SW480 (cell line): ENCODE measurements around the gene GTF2I.
"Not testable (repeated sequence)": the region's sequence is repeated elsewhere in the genome, so short reads cannot be mapped to it uniquely, and the experiment has no call there.

Experiments used
- DNase-seq: peaks from one replicate; pipeline ENCODE4 v3.0.0-alpha.2; 2016; ENCODE audit warnings: low spot score

GTF2I gene

GRCh38 chr7:74717889-74718288 lies 60.4 kb downstream of the GTF2I start:
- no peak for DNase-seq

- no peak for DNase-seq
Measured at GRCh38 chr7:74718336-74718735, 60.8 kb downstream of the GTF2I start.

- no peak for DNase-seq
Measured at GRCh38 chr7:74722153-74722552, 64.6 kb downstream of the GTF2I start.

GRCh38 chr7:74725840-74726239 lies 68.3 kb downstream of the GTF2I start:
- DNase-seq = no peak

- no peak for DNase-seq
Measured at GRCh38 chr7:74726309-74727101, 69.0 kb downstream of the GTF2I start.

GRCh38 chr7:74728686-74729085 lies 71.2 kb downstream of the GTF2I start:
- DNase-seq = not testable (repeated sequence)

- not testable (repeated sequence) for DNase-seq
Measured at GRCh38 chr7:74730186-74730585, 72.7 kb downstream of the GTF2I start.

GRCh38 chr7:74739974-74740703 lies 82.6 kb downstream of the GTF2I start:
- DNase-seq = not testable (repeated sequence)

GRCh38 chr7:74743936-74744557 lies 86.5 kb downstream of the GTF2I start:
- DNase-seq = not testable (repeated sequence)

- not testable (repeated sequence) for DNase-seq
Measured at GRCh38 chr7:74753921-74754482, 96.5 kb downstream of the GTF2I start.

GRCh38 chr7:74756673-74757072 lies 99.2 kb downstream of the GTF2I start:
- DNase-seq = not testable (repeated sequence)

- DNase-seq = not testable (repeated sequence)
Measured at GRCh38 chr7:74758268-74758667, 100.8 kb downstream of the GTF2I start.

GRCh38 chr7:74758982-74759381 lies 101.5 kb downstream of the GTF2I start:
- not testable (repeated sequence) for DNase-seq

GRCh38 chr7:74765205-74765918 lies 107.8 kb downstream of the GTF2I start:
- DNase-seq = not testable (repeated sequence)

- not testable (repeated sequence) for DNase-seq
Measured at GRCh38 chr7:74766509-74766908, 109.0 kb downstream of the GTF2I start.

- not testable (repeated sequence) for DNase-seq
Measured at GRCh38 chr7:74766991-74767390, 109.5 kb downstream of the GTF2I start.

- not testable (repeated sequence) for DNase-seq
Measured at GRCh38 chr7:74770062-74770461, 112.5 kb downstream of the GTF2I start.

- DNase-seq = not testable (repeated sequence)
Measured at GRCh38 chr7:74772093-74772492, 114.6 kb downstream of the GTF2I start.

- not testable (repeated sequence) for DNase-seq
Measured at GRCh38 chr7:74773760-74774750, 116.5 kb downstream of the GTF2I start, which contains the start of gene NCF1. Gene NCF1 (plus strand): TSS chr7:74774011. CDS start chr7:74774032, 21 bp downstream.

- DNase-seq = not testable (repeated sequence)
Measured at GRCh38 chr7:74775111-74775510, 117.6 kb downstream of the GTF2I start.
